Measurements from ENCODE around the gene SLC35F3.
"Not testable (repeated sequence)": the region's sequence is repeated elsewhere in the genome, so short reads cannot be mapped to it uniquely, and the experiment has no call there.

Gene SLC35F3

DNA sequence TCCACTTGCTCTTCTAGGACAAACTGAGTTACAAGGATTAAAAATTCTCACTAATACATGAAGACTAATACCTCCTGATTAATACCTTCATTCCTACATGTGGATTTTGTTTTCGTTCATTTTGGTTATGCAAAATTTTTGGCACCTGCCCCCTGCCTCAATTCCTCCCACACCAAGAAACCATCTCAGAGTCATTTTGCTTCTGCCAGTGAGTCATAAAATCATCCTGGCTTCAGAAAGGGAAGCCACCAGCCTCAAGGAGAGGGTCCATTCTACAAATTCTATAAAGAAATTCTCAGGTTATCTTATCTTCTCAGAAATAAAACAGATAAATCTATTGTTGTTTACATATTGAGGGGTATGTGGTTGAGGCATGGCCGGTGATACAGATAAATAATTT, 365.6 kb downstream of the SLC35F3 start:
- DNase-seq = no peak

DNA sequence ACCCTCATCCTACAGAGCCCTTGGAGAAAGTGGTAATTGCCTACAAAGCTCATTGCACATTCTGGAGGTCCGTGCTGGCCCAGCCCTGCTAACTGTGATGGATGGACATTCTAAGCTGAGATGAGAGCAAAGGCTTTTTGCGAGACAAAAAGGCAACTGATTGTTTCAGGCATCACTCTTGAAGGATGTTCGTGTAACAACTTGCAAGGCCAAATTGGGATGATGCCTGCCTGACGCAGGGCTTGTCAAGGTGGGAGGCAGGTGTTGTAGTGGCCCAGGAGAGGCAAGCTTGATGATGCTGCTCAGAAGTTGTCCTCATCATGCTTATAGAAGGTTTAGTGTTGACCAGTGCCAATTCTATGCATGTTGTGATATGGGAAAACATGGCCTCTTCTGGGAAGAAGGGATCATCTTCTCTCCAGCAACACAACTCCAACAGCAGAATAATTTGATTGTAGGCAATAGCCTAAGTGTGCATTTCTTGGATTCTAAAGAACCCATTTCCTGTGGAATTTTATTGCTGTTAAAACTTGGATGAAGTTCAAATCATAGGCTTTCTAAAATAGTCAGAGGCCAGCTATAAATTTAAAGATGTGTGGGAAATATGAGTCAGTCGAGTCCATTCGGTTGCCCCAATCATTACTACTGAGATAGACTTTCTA, 366.2 kb downstream of the SLC35F3 start:
- DNase-seq = peak; percentile 3

DNA sequence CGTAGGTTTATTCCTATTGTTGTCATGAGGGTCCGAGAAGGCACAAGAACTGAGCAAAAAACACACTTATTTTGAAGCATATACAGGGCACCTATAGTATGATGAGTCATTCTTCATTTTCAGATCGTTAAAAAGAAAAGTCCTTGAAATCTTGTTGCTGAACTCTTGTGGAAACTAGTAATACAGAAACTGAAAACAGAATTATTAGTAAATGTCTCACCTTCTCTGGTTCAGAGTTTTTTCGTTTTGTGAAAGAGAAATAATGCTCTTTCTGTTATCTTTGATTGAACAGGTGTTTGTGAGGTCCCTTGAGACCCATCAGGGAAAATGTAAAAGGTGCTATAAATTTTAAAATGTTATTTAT, 366.7 kb downstream of the SLC35F3 start:
- no peak for DNase-seq

DNA sequence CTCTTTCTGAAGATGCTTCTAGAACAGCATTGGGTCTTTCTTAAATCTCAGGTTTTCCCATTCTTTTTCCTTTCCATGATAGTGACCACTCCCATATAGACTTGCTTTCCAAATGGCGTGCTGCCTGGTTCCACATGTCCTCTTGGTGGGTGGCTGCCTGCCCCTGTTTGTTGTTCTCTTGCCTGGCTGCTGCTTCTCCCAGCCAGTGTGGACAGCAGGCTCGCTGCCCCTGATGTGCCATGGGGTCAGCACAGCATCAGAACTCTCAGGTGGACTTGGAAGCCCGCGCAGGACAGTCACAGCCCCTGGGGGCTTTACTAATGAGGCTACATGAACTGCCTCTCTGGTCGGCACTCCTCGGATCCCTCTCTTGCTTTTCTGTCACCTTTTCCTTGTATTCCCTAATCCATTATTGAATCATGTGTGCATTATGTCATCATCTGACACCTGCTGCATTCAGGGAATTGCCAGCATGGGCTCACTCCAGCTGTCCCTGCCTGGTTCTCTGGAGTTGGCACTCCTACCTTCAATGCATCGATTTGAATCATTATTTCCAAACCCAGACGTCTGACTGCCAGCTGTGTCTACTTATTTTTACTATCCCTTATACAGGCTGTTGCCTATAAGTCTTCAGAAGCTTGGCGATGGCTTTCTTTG, 368.3 kb downstream of the SLC35F3 start:
- no peak for DNase-seq

DNA sequence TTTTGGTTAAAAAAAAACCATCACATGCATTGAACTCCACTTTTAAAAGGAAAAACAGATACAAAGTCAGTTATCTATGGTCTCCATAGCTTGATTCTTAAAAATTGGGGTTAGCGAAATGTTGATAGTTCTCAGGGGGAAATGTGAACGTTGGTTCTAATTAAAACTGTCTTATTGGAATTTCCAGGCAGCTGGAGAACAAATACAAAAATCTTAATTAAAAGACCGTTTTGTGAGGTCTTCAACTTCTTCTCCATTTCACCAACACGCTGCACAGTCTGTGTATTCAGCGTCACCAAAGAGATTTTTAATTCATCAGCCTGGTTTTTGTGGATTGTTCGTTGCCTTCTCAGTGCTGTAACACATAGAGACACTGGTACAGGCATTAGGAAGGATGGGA, 369.5 kb downstream of the SLC35F3 start:
- no peak for DNase-seq

DNA sequence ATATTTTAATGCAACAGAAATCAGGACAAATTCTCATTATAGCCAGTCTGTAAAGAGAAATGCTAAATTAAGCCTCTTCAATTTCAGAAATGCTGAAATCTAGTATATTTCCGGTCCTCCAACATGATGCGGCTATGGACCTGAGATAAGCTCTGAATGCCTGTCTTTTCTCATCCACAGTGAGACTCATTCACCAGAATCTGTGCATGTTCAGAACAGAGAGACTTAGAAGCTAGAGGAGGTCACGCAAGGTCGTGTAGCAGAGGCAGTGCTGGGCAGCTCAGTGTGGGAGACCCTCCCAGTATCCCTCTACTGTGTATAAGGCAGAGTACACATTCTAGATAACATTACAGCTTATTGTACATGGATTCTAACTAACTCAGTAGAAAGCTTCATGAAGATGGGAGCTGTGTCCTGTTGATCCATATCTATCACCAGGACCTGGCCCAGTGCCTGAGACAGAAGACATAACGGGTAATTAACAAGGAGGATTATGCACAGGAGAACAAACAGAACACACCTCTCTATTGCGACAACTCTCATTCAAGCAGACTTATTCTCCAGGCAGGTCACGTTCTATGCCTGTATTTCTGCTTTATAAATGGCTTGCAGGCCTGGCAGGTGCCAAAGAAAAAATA, 371.8 kb downstream of the SLC35F3 start:
- no peak for DNase-seq

DNA sequence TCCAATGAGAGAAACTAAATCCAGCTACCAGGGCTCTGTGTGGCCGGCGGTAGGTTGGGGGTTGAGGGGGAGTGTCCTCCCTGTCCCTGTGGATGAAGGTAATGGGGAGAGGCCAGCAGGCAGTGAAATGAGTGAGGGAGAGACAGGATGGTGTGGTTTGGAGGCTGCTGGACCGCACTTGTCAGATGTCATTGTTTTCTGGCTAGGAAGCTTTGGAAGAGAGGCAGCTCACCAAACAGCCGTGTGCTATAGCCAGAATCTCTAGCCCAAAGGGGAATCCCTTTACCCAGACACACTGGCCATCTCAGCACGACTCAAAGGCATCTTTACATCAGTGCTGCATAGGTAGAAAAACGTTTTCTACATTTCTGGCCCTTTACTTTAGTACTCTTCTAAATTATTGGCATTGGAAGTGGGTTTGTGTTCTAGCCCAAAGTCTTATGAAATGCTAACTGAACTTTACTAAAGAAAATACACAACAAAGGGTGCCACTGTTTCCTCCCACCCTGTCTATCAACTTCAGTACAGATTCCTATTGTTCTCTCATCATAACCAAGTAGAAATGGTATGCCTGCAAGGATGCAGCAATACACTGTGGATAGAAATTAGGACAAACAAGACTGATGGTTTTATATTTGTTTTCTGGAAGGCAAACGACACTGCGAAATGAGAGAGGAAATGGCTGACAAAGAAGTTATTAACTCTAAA, 372.8 kb downstream of the SLC35F3 start:
- DNase-seq = no peak

DNA sequence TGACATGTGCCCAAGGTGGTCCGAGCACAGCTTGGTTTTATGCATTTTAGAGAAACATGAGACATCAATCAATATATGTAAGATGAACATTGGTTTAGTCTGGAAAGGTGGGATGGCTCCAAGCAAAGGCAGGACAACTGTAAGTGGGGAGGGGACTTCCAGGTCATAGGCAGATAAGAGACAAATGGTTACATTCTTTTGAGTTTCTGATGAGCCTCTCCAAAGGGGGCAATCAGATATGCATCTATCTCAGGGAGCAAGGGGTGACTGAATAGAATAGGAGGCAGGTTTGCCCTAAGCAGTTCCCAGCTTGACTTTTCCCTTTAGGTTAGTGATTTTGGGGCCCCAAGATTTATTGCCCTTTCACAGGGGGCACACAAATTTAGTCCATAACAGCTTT, 374.5 kb downstream of the SLC35F3 start:
- DNase-seq = no peak

DNA sequence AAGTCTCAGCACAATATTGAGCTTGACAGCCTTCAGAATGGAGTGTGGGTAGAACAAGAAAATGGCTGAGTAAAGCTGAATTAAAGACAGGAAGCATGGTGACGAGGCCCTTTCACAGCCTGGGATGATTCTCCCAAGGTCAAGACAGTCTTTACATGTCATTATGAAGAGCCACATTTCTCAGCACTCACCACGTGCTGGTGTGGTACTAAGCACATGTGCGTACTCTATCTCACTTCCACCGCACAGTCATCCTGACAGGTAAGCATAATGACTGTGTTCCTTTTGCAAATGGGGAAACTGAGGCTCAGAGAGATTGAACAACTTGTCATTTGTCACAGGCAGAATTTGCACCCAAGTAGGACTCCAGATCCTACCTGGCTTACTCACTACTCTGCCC, 376.0 kb downstream of the SLC35F3 start:
- no peak for DNase-seq

DNA sequence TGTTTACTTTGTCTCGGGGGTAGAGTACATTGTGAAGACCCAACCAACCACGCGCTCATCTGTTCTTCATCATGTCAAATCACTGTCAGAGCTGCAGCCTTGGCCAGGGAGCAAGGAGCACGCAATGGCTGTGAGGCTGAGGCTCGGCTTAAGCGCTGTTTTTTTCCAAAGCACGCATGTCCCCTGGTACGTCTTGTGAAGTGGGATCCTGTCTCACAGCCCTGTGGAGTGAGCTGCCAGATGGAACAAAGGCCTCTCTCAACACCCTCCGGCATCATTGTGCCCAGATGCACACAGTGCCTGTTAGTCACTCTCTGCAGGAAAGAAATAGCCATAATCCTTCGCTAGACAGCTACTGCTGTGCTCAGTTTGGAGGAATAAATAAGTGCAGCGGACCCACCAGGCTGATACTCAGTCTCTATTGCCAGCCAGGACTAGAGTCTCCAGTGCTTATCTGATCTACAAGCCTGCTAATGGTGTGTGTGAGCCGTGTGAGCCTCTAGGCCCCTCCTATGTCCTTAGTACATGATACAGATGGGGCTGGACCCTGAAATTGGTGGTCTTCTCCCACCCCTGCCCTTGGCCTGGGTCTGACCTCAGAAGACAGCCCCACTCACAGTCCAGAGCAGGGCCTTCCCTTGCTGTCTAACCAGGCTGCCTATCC, 377.5 kb downstream of the SLC35F3 start:
- no peak for DNase-seq

DNA sequence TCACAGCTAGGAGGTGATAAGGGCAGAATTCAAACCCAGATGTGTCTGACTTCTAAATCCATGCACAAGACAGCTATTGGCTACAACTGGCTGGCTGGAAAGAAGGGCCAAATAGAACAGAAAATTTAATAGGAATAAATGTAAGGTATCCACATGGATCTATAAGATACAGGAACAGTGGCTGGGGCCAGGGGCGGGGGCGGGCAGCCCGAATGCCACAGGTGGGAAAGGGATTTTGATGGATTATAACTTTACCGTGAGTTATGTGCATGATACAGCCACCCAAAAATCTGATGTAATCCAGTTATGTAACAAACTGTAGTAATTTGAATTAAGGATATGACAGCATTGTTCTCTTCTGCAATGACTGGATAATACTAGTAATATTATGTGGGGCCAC, 381.7 kb downstream of the SLC35F3 start:
- DNase-seq = no peak

DNA sequence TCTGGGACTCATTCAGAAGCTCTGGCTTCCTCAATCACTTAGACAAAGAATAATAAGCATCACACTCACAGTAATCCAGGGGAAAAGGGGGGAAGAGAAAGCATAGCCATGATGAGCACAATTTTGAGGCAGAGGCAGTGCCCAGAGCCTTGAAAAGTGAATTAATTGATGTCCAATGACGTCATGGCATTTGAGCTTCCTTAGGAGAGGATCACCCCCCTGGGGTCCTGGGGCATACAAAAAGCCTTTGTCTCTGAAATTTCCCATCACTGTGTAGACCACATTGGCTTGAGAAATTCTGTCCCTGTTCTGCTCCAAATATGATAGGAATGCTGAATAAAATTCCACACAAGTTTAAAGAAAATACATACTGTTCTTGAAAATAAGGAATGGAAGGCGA, 384.5 kb downstream of the SLC35F3 start:
- DNase-seq = no peak

DNA sequence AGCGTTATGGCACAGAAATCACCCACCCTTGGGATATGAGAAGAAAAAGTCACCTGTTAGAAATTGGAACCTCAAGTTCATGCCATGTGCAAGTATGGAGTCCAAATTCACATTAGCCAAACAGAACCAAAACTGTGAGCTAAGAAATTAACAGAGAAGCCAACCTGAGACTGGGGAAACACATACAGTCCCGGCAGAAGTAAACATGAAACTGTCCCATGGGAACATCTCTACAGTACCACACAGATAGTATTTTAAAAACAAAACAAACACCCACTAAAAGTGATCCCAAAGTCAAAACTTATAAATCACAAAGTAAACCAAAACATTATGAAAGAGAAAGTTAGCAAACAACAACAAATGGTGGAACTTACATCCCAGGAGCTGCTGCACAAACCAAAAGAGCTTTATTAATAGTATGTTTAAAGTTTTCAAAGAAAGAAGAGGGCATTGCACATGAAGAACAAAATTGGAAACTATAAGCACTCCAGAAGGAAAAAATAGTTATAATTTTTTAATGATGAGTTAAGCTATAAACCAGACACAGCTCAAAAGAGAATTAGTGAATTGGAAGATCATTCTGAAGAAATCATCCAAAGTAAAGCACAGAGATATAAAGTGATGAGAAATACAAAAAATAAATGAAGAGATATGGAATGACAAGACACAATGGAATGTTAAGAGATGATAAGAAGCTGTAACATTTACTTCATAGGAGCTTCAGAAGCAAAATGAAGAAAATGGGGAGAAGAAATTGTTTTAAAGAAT, 385.2 kb downstream of the SLC35F3 start:
- no peak for DNase-seq

DNA sequence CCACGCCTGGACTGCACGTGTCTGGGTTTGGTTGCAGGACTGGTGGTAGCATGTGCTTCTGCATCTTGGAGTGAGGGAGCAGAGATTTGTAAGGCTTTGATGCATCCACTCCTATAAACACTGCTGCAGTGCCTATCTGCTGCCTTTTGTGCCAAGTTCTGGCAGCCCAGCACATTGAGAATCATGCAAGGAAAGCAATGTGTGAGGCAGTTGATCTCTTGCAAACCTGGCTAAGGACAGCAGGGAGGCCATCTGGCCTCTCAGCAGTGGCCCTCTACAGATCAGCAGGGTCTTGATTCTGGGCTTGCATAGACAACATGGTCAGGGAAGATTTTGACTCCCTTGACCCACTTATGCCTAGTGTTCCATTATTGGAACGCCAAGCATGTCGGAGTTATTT, 387.5 kb downstream of the SLC35F3 start:
- no peak for DNase-seq

DNA sequence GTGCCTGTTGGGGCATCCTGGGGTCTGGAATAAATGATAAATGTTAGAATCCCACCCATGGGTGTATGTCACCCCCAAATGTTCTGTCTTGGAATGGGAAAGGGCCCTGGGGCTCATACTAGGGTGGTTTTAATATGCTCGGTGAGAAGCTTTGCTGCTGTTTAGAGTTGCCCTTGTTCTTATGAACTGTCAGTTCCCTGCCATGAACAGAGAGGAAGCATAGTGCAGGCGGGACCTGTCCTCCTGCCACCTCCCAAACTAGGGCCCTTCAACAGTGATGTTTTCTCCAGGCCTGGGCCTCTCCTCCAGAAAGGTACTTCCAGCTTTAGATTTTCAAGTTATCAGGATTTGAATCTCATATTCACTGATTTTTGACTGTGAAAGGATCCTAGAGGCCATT, 388.1 kb downstream of the SLC35F3 start:
- DNase-seq = no peak

DNA sequence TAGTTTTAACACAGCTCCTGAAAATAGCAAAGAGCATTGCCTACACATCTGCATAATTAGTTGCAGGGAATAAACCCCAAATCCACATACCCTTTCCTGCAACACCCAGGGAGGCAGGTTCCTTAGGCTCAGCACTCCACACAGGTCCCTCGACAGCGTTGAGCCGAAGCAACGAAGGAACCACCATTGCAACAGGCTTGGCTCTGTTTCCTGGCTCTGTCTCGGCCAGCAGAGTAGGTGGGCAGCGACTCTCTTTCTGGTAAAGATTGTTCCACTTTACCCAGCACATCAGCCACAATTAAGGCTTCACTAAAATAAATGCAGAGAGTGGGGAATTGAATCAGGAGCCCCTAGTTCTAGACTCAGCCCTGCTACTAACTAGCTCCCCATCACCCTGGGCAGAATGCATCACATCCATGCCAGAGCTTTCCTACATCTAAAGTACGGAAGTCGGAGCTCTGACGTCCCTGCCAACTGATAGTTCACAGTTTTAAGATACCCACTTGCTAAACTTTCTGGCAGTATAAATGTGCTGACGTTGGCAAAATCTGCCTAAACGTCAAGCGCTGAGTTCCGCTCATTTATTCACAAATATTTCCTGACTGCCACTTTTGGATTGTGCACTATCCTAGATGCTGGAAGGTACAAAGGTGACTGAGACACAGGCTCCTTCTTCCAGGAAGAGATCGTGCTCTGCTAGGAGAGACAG, 389.8 kb downstream of the SLC35F3 start:
- DNase-seq = no peak

DNA sequence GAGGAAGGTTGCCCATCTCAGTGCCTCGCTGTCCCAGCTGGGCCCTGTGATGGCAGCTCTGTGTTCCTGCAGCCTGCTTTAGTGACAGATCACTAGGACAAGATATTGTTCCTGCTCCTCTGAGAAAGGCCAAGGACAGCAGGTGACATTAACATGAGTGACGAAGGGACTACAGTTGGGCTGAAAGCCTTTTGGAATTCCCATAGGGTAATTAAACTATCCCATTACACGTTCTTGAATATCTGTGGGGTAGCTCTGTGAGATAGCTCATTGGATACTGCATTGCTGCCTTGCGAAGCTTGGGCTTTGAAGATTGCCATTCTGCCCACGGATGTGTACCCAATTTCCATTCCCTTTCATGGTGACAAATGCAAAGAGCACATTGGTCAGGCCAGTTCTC, 390.6 kb downstream of the SLC35F3 start:
- DNase-seq = no peak

DNA sequence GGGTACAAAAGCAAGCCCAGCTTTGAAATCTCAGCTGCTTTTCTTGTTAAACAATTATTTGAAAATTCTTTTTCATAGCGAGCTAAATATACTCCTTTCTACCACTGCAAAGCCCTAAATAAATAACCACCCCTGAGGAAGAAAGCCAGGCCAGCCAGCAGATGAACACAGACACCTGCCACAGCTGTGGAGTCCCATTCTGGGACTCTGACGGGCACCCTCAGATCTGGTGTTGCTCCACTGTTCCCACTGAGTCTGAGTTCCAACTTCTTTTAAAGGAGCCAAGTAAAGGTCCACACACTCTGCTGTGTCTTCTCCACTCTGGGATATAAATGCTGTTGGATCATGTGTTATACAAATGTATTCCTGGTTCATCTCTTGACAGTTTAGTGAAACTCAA, 391.1 kb downstream of the SLC35F3 start:
- DNase-seq = no peak

DNA sequence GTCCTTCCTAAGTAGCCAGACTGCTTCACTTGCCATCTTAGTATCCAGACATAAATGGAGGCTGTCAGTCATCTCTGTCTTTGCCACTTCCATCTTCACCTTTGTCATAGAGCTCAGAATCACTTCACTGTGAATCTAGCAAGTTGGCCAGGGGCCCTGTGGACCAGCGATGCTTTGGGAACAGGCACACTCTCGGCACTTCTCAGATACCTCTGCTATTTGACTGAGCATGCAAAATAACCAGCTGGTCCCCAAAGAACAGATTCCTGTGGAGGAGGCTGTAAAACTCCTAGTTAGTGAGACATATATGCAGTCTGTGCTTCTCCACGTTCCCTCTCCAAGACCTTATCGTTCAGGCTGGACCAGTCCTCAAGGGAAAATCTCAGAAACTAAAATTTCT, 392.0 kb downstream of the SLC35F3 start:
- no peak for DNase-seq

DNA sequence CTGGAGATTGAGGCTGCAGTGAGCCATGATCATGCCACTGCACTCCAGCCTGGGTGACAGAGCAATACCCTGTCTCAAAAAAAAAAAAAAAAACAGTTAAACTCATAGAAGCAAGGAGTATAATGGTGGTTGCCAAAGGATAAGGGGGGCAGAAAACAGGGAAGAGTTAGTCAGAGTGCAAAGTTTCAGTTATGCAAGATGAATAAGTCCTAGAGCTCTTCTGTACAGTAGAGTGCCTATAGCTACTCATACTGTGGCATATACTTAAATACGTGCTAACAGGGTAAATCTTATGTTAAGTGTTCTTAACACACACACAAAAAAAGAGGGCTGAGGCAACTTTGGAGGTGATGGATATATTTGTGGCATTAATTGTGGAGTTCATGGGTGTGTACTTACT, 393.2 kb downstream of the SLC35F3 start:
- DNase-seq = no peak

DNA sequence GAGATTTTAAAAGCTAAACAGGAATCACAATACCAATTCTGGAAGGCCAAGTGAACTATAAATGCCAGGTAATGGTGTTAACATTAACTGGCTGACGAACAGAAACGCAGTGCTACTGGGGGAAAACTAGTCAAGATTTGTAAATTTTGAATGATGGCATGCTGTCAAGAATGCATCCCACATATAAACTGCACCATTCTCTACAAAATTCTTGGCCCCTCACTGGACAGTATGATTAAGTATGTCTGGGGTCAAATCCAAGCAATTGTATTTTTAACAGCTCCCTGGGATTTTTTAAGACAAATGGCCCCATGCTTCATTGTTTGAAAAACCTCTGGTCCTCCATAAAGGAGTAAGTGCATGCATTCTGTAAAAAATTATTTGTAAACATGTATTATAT, 395.6 kb downstream of the SLC35F3 start:
- DNase-seq = no peak

DNA sequence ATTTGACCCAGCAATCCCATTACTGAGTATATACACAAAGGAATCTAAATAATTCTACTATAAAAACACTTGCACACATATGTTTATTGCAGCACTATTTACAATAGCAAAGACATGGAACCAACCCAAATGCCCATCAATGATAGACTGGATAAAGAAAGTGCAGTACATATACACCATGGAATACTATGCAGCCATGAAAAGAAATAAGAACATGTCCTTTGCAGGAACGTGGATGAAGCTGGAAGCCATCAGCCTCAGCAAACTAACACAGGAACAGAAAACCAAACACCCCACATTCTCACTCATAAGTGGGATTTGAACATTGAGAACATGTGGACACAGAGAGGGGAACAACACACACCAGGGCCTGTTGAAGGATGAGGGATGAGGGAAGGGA, 397.2 kb downstream of the SLC35F3 start:
- not testable (repeated sequence) for DNase-seq
